SU-DHL-6 (cell line): ENCODE measurements around the gene PLIN5.

Experiments used
- H2AFZ ChIP-seq: fragments of 200-600 bp; sonication (generic); 2 replicates; pipeline ENCODE4 v1.6.1; 2014; ENCODE audit warnings: low read depth, mild to moderate bottlenecking, moderate library complexity, mixed read lengths, antibody characterized with exemption, low read length; ENCODE audit not compliant: severe bottlenecking
- H3F3A ChIP-seq: fragments of 200-600 bp; shearing (Covaris generic); 2 replicates; pipeline ENCODE4 v1.6.0; 2016; ENCODE audit warnings: antibody characterized with exemption, mild to moderate bottlenecking; ENCODE audit not compliant: insufficient read depth
- H3K27ac ChIP-seq: fragments of 200-600 bp; sonication (generic); 2 replicates; pipeline ENCODE4 v1.5.1; 2016; ENCODE audit warnings: low read depth, mild to moderate bottlenecking, low read length, moderate library complexity, mixed read lengths
- H3K27me3 ChIP-seq: fragments of 200-600 bp; sonication (generic), shearing (Covaris generic); 2 replicates; pipeline ENCODE4 v1.6.0; 2014; ENCODE audit warnings: mild to moderate bottlenecking, low read length
- H3K36me3 ChIP-seq: fragments of 200-600 bp; sonication (generic); 2 replicates; pipeline ENCODE4 v1.6.1; 2014; ENCODE audit warnings: mild to moderate bottlenecking, low read length, mixed read lengths
- H3K4me2 ChIP-seq: fragments of 300-600, 200-600 bp; shearing (Covaris generic), sonication (generic); 2 replicates; pipeline ENCODE4 v1.6.0; 2014; ENCODE audit warnings: low read length, low read depth, mild to moderate bottlenecking; ENCODE audit not compliant: poor library complexity, severe bottlenecking
- H3K4me3 ChIP-seq: fragments of 200-600 bp; sonication (generic); 2 replicates; pipeline ENCODE4 v1.5.1; 2014; ENCODE audit warnings: antibody characterized with exemption, low read length, mild to moderate bottlenecking, mixed read lengths; ENCODE audit not compliant: insufficient read depth, poor library complexity, severe bottlenecking
- H3K79me2 ChIP-seq: fragments of 200-600 bp; sonication (generic); 2 replicates; pipeline ENCODE4 v1.6.1; 2014; ENCODE audit warnings: mild to moderate bottlenecking, low read length, moderate library complexity; ENCODE audit not compliant: insufficient read depth
- H3K9ac ChIP-seq: fragments of 200-600 bp; sonication (generic); 2 replicates; pipeline ENCODE4 v1.7.0; 2014; ENCODE audit warnings: mild to moderate bottlenecking, low read length
- H3K9me2 ChIP-seq: fragments of 200-600 bp; sonication (generic); replicated peaks from 2 replicates; pipeline ENCODE4 v1.6.1; 2014; ENCODE audit warnings: low read length; ENCODE audit not compliant: insufficient read depth
- H3K9me3 ChIP-seq: fragments of 200-600 bp; sonication (generic); 2 replicates; pipeline ENCODE4 v1.6.1; 2014; ENCODE audit warnings: low read length, mixed read lengths; ENCODE audit not compliant: insufficient read depth
- H4K20me1 ChIP-seq: fragments of 200-600 bp; sonication (generic); 2 replicates; pipeline ENCODE4 v1.6.1; 2014; ENCODE audit warnings: low read depth, mild to moderate bottlenecking, antibody characterized with exemption, low read length, moderate library complexity, mixed read lengths
- CTCF ChIP-seq: fragments of 200-600 bp; sonication (generic); IDR thresholded peaks from one replicate; pipeline ENCODE4 v1.5.1; 2017; ENCODE audit warnings: antibody characterized with exemption, mild to moderate bottlenecking, low read length, moderate library complexity; ENCODE audit not compliant: insufficient read depth, poor library complexity, severe bottlenecking
- EZH2phosphoT487 ChIP-seq: fragments of 200-600 bp; sonication (generic), shearing (Covaris generic); conservative IDR thresholded peaks from 2 replicates; pipeline ENCODE4 v1.6.1; 2018; ENCODE audit warnings: mild to moderate bottlenecking, antibody characterized with exemption, low read length, moderate library complexity, mixed read lengths

The PLIN5 gene

GRCh38 chr19:4516199-4516938 lies 18.7 kb downstream of the PLIN5 start:
- H3K4me3 ChIP-seq, result no peak overlapping the region

GRCh38 chr19:4515732-4516131 lies 19.3 kb downstream of the PLIN5 start:
- no peaks in the 10 kb centered on the region for H3F3A ChIP-seq
- H3K79me2 ChIP-seq, result no peaks in the 10 kb centered on the region
- H3K27me3 ChIP-seq, result no peaks in the 10 kb centered on the region
- no peak overlapping the region for H2AFZ ChIP-seq
- H3K9me3 ChIP-seq, result no peaks in the 10 kb centered on the region
- TF ChIP-seq CTCF (no peak), EZH2phosphoT487 (no peak)
- H3K4me2 ChIP-seq, result no peak overlapping the region
- H3K4me3 ChIP-seq, result no peak overlapping the region
- no peak overlapping the region for H3K9ac ChIP-seq
- no peaks in the 10 kb centered on the region for H4K20me1 ChIP-seq
- H3K36me3 ChIP-seq, result no peaks in the 10 kb centered on the region
- no peaks in the 10 kb centered on the region for H3K9me2 ChIP-seq
- H3K27ac ChIP-seq, result no peak overlapping the region

More at GRCh38 chr19:4516199-4516938, 18.7 kb downstream of the PLIN5 start:
- H4K20me1 ChIP-seq, result no peaks in the 10 kb centered on the region
- no peaks in the 10 kb centered on the region for H3F3A ChIP-seq
- no peaks in the 10 kb centered on the region for H3K9me3 ChIP-seq
- TF ChIP-seq CTCF, result no peak
- TF ChIP-seq EZH2phosphoT487, result no peak
- no peak overlapping the region for H3K27ac ChIP-seq
- H3K27me3 ChIP-seq, result no peaks in the 10 kb centered on the region
- H3K9ac ChIP-seq, result no peak overlapping the region
- H3K9me2 ChIP-seq, result no peaks in the 10 kb centered on the region
- H3K4me2 ChIP-seq, result no peak overlapping the region
- H3K79me2 ChIP-seq, result no peaks in the 10 kb centered on the region
- no peak overlapping the region for H2AFZ ChIP-seq
- no peaks in the 10 kb centered on the region for H3K36me3 ChIP-seq

- no peaks in the 10 kb centered on the region for H3K9me3 ChIP-seq
- H3K9ac ChIP-seq, result no peak overlapping the region
- H2AFZ ChIP-seq, result no peak overlapping the region
- H3F3A ChIP-seq, result no peaks in the 10 kb centered on the region
- no peak overlapping the region for H3K4me2 ChIP-seq
- H3K27me3 ChIP-seq, result no peaks in the 10 kb centered on the region
- no peaks in the 10 kb centered on the region for H3K36me3 ChIP-seq
- no peak overlapping the region for H3K4me3 ChIP-seq
- no peaks in the 10 kb centered on the region for H3K9me2 ChIP-seq
- no peaks in the 10 kb centered on the region for H3K79me2 ChIP-seq
- no peak overlapping the region for H3K27ac ChIP-seq
- H4K20me1 ChIP-seq, result no peaks in the 10 kb centered on the region
- TF ChIP-seq EZH2phosphoT487, result no peak
- no peak for TF ChIP-seq CTCF
Observed at GRCh38 chr19:4513248-4513647, 21.8 kb downstream of the PLIN5 start.
